HEK293T (cell line): Measurements from ENCODE around the gene TAF15.

ENCODE experiments used
- CTCF ChIA-PET: fragments of 350-600 bp; formaldehyde crosslinking; extraction: SDS; loops from one replicate; lab custom pipeline; 2021; ENCODE audit warnings: antibody characterized with exemption, inconsistent platforms; lab: Yijun Ruan, JAX
- POLR2A ChIA-PET: fragments of 350-600 bp; formaldehyde crosslinking; extraction: SDS; loops from one replicate; lab custom pipeline; 2020; ENCODE audit warnings: antibody characterized with exemption, inconsistent platforms; lab: Yijun Ruan, JAX
- DNase-seq: peaks from one replicate; pipeline ENCODE4 v3.0.0; 2012; ENCODE audit warnings: mixed read lengths; ENCODE audit errors: extremely low spot score
- ARNT ChIP-seq: fragments of 450-650 bp; IDR thresholded peaks from 2 replicates; pipeline ENCODE4 v1.6.1; 2017; ENCODE audit warnings: mild to moderate bottlenecking
- BHLHE40 ChIP-seq: fragments of 450-650 bp; IDR thresholded peaks from 2 replicates; pipeline ENCODE4 v1.6.1; 2016; ENCODE audit warnings: mild to moderate bottlenecking, moderate library complexity, borderline replicate concordance
- CTBP1 ChIP-seq: fragments of 450-650 bp; IDR thresholded peaks from 2 replicates; pipeline ENCODE4 v1.6.1; 2016; ENCODE audit warnings: borderline replicate concordance
- ELF4 ChIP-seq: fragments of 450-650 bp; IDR thresholded peaks from 2 replicates; pipeline ENCODE4 v1.6.1; 2017; ENCODE audit warnings: antibody characterized with exemption
- FOXA1 ChIP-seq: fragments of 450-650 bp; IDR thresholded peaks from 2 replicates; pipeline ENCODE4 v1.6.1; 2016; ENCODE audit warnings: mild to moderate bottlenecking
- FOXK2 ChIP-seq: fragments of 450-650 bp; IDR thresholded peaks from 2 replicates; pipeline ENCODE4 v1.6.1; 2016; ENCODE audit warnings: mild to moderate bottlenecking
- FOXM1 ChIP-seq: fragments of 450-650 bp; IDR thresholded peaks from 2 replicates; pipeline ENCODE4 v1.6.1; 2017; ENCODE audit warnings: mild to moderate bottlenecking, borderline replicate concordance
- HDGF ChIP-seq: fragments of 450-650 bp; IDR thresholded peaks from 2 replicates; pipeline ENCODE4 v1.6.1; 2017; ENCODE audit warnings: antibody characterized with exemption, borderline replicate concordance
- L3MBTL2 ChIP-seq: fragments of 450-650 bp; conservative IDR thresholded peaks from 2 replicates; pipeline ENCODE4 v1.6.1; 2016; ENCODE audit warnings: mild to moderate bottlenecking
- LEF1 ChIP-seq: fragments of 450-650 bp; IDR thresholded peaks from 2 replicates; pipeline ENCODE4 v1.6.1; 2017; ENCODE audit warnings: mild to moderate bottlenecking, borderline replicate concordance
- NFRKB ChIP-seq: fragments of 450-650 bp; IDR thresholded peaks from 2 replicates; pipeline ENCODE4 v1.6.1; 2016; ENCODE audit warnings: mild to moderate bottlenecking, moderate library complexity
- PKNOX1 ChIP-seq: fragments of 450-650 bp; IDR thresholded peaks from 2 replicates; pipeline ENCODE4 v1.6.1; 2016
- SP1 ChIP-seq: fragments of 450-650 bp; IDR thresholded peaks from 2 replicates; pipeline ENCODE4 v1.6.1; 2017
- SUZ12 ChIP-seq: fragments of 450-650 bp; IDR thresholded peaks from 2 replicates; pipeline ENCODE4 v1.6.1; 2016; ENCODE audit warnings: mild to moderate bottlenecking
- TARDBP ChIP-seq: fragments of 450-650 bp; IDR thresholded peaks from 2 replicates; pipeline ENCODE4 v1.6.1; 2016
- ZNF384 ChIP-seq: fragments of 450-650 bp; IDR thresholded peaks from 2 replicates; pipeline ENCODE4 v1.6.1; 2016

The TAF15 gene

DNA sequence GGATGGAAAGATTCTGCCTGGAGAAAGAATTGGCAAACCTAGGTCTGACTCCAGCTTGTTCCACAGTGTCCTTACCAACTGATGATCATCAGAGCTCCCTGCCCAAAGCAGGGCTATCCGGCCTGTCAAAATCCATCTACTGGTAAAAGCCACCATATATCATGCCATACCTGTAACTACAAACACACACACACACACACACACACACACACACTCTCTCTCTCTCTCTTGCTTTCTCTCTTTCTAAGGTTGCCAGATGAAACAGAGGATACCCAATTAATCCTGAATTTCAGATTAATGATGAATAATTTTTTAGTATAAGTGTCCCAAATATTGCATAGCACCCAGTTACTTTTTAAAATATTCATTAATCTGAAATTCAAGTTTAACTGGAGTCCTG, 12.3 kb upstream of the TAF15 start:
- ChIA-PET CTCF (interaction anchor here (0.7 to 1.8 kb wide), 3 partner anchors 8 to 33 kb away, joined by 3 to 6 read pairs (median 4); no protein-coding TSS in a partner anchor), POLR2A (interaction anchor here (10.1 kb wide), 1 partner anchor 12 kb away, joined by 109 read pairs; the partner anchor contains the start of gene TAF15)
- no peak for TF ChIP-seq LEF1
- TF ChIP-seq FOXM1, result no peak
- no peak for TF ChIP-seq L3MBTL2
- TF ChIP-seq ARNT, result no peak
- no peak for TF ChIP-seq NFRKB
- TF ChIP-seq TARDBP, result no peak
- DNase-seq, result no peak

DNA sequence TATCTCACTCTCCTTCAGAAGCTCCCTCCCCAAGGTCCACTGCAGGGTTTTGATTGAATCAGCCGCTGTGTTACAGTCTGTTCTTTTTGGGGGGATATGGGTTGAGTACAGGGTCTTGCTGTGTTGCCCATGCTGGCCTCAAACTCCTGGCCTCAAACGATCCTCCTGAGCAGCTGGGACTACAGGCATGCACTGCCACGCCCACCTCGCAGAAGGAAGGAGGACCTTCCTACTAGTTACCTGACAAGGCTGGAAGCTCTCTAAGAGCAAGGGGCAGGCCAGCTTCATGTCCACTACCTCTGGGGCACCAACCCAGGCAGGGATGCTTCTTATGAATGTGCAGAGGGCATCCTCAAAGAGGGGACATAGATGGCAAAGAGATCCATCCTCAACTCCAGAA, 11.9 kb upstream of the TAF15 start:
- TF ChIP-seq CTBP1, result no peak
- CTCF ChIA-PET, result interaction anchor here (1.3 to 1.8 kb wide), 2 partner anchors 8 to 33 kb away, joined by 3 to 6 read pairs; no protein-coding TSS in a partner anchor
- POLR2A ChIA-PET, result interaction anchor here (2.7 to 10.1 kb wide), 2 partner anchors 12 to 33 kb away, joined by 11 to 109 read pairs; partner anchors contain the start of gene TAF15

DNA sequence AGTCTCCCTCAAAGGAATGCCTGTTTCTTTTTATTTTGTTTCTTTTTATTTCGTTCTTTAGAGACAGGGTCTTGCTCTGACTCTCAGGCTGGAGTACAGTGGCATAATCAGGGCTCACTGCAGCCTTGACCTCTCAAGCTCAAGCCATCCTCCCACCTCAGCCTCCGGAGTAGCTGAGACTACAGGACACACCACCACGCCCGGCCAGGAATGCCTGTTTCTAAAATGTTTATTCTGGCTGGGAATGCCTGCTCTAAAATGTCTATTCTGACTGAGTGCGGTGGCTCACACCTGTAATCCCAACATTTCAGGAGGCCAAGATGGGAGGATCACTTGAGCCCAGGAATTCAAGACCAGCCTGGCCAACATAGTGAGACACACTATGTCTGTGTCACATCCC, 11.4 kb upstream of the TAF15 start:
- POLR2A ChIA-PET, result interaction anchor here (2.7 to 10.1 kb wide), 2 partner anchors 11 to 34 kb away, joined by 11 to 109 read pairs; partner anchors contain the start of gene TAF15
- CTCF ChIA-PET, result interaction anchor here (0.8 to 2.1 kb wide), 3 partner anchors 28 to 34 kb away, joined by 3 to 6 read pairs (median 6); no protein-coding TSS in a partner anchor
- DNase-seq, result no peak
- TF ChIP-seq FOXM1, result no peak

More for the DNA sequence above, 11.9 kb upstream of the TAF15 start:
- DNase-seq, result no peak

- DNase-seq, result no peak
- POLR2A ChIA-PET, result interaction anchor here (2.7 to 10.1 kb wide), 2 partner anchors 9 to 36 kb away, joined by 11 to 109 read pairs; partner anchors contain the start of gene TAF15
- TF ChIP-seq TARDBP, result no peak
- no peak for TF ChIP-seq ARNT
- TF ChIP-seq FOXM1, result no peak
- TF ChIP-seq L3MBTL2, result no peak
- no peak for TF ChIP-seq FOXA1
- TF ChIP-seq HDGF, result no peak
- no peak for TF ChIP-seq ELF4
- TF ChIP-seq NFRKB, result no peak
- TF ChIP-seq LEF1, result no peak
- TF ChIP-seq CTBP1, result no peak
- no peak for TF ChIP-seq PKNOX1
- no peak for TF ChIP-seq FOXK2
- no peak for TF ChIP-seq SUZ12
- no peak for TF ChIP-seq SP1
- no peak for TF ChIP-seq ZNF384
- TF ChIP-seq BHLHE40, result no peak
- CTCF ChIA-PET, result interaction anchor here (2.1 kb wide), 1 partner anchor 36 kb away, joined by 6 read pairs; no protein-coding TSS in a partner anchor
Measured at GRCh38 chr17:35799942-35800341, 9.3 kb upstream of the TAF15 start.

GRCh38 chr17:35801583-35802224, 7.6 kb upstream of the TAF15 start:
- ChIA-PET POLR2A (no interaction called here), CTCF (interaction anchor here (1.2 kb wide), 1 partner anchor 37 kb away, joined by 6 read pairs; no protein-coding TSS in a partner anchor)
- TF ChIP-seq L3MBTL2 (no peak), SP1 (no peak), LEF1 (no peak), TARDBP (no peak), FOXM1 (no peak), ELF4 (no peak), FOXA1 (no peak), ZNF384 (no peak), BHLHE40 (no peak), SUZ12 (no peak), PKNOX1 (no peak), HDGF (no peak), CTBP1 (no peak), NFRKB (no peak), ARNT (no peak), FOXK2 (no peak)
- DNase-seq, result no peak

- DNase-seq, result peak; percentile 65
- ChIA-PET POLR2A (interaction anchor here (3.1 kb wide), 1 partner anchor 40 kb away, joined by 12 read pairs; no protein-coding TSS in a partner anchor), CTCF (interaction anchor here (0.6 to 2.5 kb wide), 8 partner anchors 8 to 116 kb away, joined by 3 to 29 read pairs (median 4); no protein-coding TSS in a partner anchor)
- TF ChIP-seq ELF4 (no peak), PKNOX1 (no peak), ZNF384 (peak; percentile 94), CTBP1 (no peak), FOXK2 (no peak)
Measured at GRCh38 chr17:35804658-35805192, 4.6 kb upstream of the TAF15 start.
